Measurements from ENCODE around the gene IL12RB1. TPM values are rescaled to one million over a fixed set of nuclear protein-coding genes. Genes with fewer than 3 reads are reported as not detected.
"Not testable (repeated sequence)": the region's sequence is repeated elsewhere in the genome, so short reads cannot be mapped to it uniquely, and the experiment has no call there.

Gene IL12RB1
- total RNA-seq, 2 experiments from 2014 or later, result 17.2 to 20.0 TPM

DNA sequence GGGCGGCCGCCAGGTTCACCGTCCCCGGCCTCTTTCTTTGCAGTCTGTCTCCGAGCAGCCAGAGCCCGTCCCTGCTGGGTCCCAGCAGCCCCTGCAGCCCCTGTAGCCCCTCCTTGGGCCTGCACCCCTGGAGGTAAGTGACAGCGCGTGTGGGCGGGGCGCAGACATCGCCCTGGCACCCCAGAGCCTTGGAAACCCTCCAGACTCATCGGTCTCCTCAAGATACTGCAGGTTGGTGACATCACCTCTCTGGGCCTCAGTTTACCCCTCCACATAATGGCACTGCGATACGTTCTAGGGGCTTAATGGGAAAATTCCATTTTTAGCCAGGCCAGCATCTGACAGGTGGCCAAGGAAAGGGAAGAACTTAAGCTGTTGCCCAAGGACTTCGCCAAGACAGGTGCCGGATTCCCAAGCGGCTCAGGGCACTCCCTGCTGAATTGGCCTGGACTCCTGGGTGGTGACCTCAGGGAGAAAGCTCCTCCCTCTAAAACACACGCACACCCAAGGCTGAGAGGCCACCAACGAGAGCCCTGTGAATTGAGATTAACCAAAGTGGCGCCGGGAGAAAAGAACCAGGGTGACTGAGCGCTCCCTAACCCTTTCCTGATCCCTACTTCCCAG, 24.0 kb upstream of the IL12RB1 start:
- POLR2A ChIA-PET, result no interaction called here
- Mint-ChIP-seq H3K27ac (no peak overlapping the region), H3K9me3 (ENCODE audit: low read depth) (no peaks in the 10 kb centered on the region), H3K27me3 (no peaks in the 10 kb centered on the region), H3K36me3 (ENCODE audit: low read depth) (no peaks in the 10 kb centered on the region), H3K4me1 (peaks cover 10% of the 10 kb centered on the region), H3K4me3 (peak overlapping the region; percentile 66)
- ATAC-seq (no peak), DNase-seq (no peak)
- CTCF ChIA-PET, result interaction anchor here (0.6 to 1.9 kb wide), 16 partner anchors 8 to 927 kb away, joined by 3 to 6 read pairs (median 3); partner anchors contain the start of gene MAST3
- intact Hi-C loops (cut with DNase I, micrococcal nuclease), result no loop called here

GRCh38 chr19:18109733-18110608, 23.2 kb upstream of the IL12RB1 start:
- Mint-ChIP-seq H3K9me3 (ENCODE audit: low read depth) (no peaks in the 10 kb centered on the region), H3K4me3 (peak overlapping the region; percentile 66), H3K36me3 (ENCODE audit: low read depth) (no peaks in the 10 kb centered on the region), H3K27me3 (no peaks in the 10 kb centered on the region), H3K4me1 (peaks cover 10% of the 10 kb centered on the region), H3K27ac (no peak overlapping the region)
- CTCF ChIA-PET, result interaction anchor here (0.6 to 1.5 kb wide), 12 partner anchors 7 to 664 kb away, joined by 3 to 4 read pairs (median 3); partner anchors contain the start of gene MAST3
- ATAC-seq, result peak; percentile 63
- POLR2A ChIA-PET, result no interaction called here
- intact Hi-C loops (cut with DNase I, micrococcal nuclease), result no loop called here
- DNase-seq, result peak; percentile 63

DNA sequence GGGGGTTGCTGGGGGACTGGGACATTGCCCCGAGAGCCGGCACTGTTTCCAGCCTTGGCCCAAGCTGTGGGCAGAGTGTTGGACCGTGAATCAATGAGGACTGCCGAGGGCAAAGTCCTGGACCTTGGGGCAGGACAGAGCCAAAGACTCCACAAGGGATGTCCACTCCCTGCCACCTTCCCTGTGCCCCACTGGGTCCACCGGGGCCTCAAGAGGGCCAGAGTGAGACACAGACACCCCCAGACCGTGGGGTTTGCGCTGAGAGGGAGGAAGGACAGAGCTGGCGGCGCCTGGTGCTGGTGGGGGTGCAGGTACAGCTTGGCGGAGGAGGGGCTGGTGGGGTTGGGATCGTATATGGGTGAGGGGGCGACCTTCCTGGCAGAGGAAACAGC, 22.6 kb upstream of the IL12RB1 start:
- Mint-ChIP-seq H3K9me3 (ENCODE audit: low read depth) (no peaks in the 10 kb centered on the region), H3K36me3 (ENCODE audit: low read depth) (no peaks in the 10 kb centered on the region), H3K27ac (no peak overlapping the region)

DNA sequence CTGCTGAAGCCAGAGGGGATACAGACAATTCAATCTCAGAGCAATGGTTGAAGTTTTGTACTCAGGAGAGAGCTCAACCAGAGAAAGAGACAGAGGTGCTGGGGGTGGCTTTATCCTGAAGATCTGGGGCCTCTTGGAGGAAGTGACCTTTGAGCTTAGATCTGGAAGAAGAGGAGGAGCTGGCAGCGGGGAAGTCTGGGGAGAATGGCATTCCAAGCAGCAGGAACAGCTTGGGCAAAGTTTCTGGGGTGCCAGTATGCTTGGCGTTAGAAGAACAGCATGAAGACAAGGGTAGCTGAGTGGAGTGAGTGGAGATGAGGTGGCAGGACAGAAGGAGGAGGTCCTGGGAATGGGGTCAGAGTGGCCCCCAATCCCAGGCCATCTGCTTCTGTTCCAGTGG, 22.2 kb upstream of the IL12RB1 start:
- Mint-ChIP-seq H3K9me3 (ENCODE audit: low read depth) (no peaks in the 10 kb centered on the region), H3K4me1 (peaks cover 18% of the 10 kb centered on the region), H3K27me3 (no peaks in the 10 kb centered on the region), H3K36me3 (ENCODE audit: low read depth) (no peaks in the 10 kb centered on the region), H3K4me3 (peak overlapping the region; percentile 47), H3K27ac (no peak overlapping the region)
- ChIA-PET CTCF (interaction anchor here (0.7 to 1.5 kb wide), 3 partner anchors 18 to 222 kb away, joined by 3 to 4 read pairs (median 3); no protein-coding TSS in a partner anchor), POLR2A (interaction anchor here (1.0 kb wide), 1 partner anchor 18 kb away, joined by 4 read pairs; no protein-coding TSS in a partner anchor)
- intact Hi-C loops (cut with DNase I, micrococcal nuclease), result no loop called here
- no peak for DNase-seq
- ATAC-seq, result no peak

More for the DNA sequence above, 22.6 kb upstream of the IL12RB1 start:
- ATAC-seq (no peak), DNase-seq (no peak)
- Mint-ChIP-seq H3K4me1 (peaks cover 16% of the 10 kb centered on the region), H3K4me3 (peak overlapping the region; percentile 47), H3K27me3 (no peaks in the 10 kb centered on the region)
- ChIA-PET POLR2A (interaction anchor here (1.0 kb wide), 1 partner anchor 19 kb away, joined by 4 read pairs; no protein-coding TSS in a partner anchor), CTCF (interaction anchor here (0.7 to 1.5 kb wide), 6 partner anchors 11 to 221 kb away, joined by 3 to 4 read pairs (median 3); partner anchors contain the start of gene MAST3)
- intact Hi-C loops (cut with DNase I, micrococcal nuclease), result no loop called here

GRCh38 chr19:18107235-18107634, 20.5 kb upstream of the IL12RB1 start:
- POLR2A ChIA-PET, result interaction anchor here (0.6 kb wide), 1 partner anchor 88 kb away, joined by 4 read pairs; no protein-coding TSS in a partner anchor
- H3K27ac Mint-ChIP-seq, result no peak overlapping the region
- CTCF ChIA-PET, result no interaction called here
- peaks cover 18% of the 10 kb centered on the region for H3K4me1 Mint-ChIP-seq
- H3K9me3 Mint-ChIP-seq (ENCODE audit: low read depth), result no peaks in the 10 kb centered on the region
- H3K4me3 Mint-ChIP-seq, result no peak overlapping the region
- no peak for ATAC-seq
- intact Hi-C loops (cut with DNase I, micrococcal nuclease), result no loop called here
- no peaks in the 10 kb centered on the region for H3K27me3 Mint-ChIP-seq
- no peaks in the 10 kb centered on the region for H3K36me3 Mint-ChIP-seq (ENCODE audit: low read depth)
- DNase-seq, result no peak

GRCh38 chr19:18105259-18105658, 18.5 kb upstream of the IL12RB1 start:
- H3K27ac Mint-ChIP-seq; H3K4me3 Mint-ChIP-seq; intact Hi-C loops (cut with DNase I, micrococcal nuclease); CTCF ChIA-PET; POLR2A ChIA-PET; H3K27me3 Mint-ChIP-seq; H3K9me3 Mint-ChIP-seq (ENCODE audit: low read depth); ATAC-seq; DNase-seq; H3K36me3 Mint-ChIP-seq (ENCODE audit: low read depth): not testable (repeated sequence)
- H3K4me1 Mint-ChIP-seq, result peaks cover 18% of the 10 kb centered on the region

GRCh38 chr19:18104793-18105131, 18.0 kb upstream of the IL12RB1 start:
- Mint-ChIP-seq H3K9me3 (ENCODE audit: low read depth) (no peaks in the 10 kb centered on the region), H3K4me1 (peaks cover 20% of the 10 kb centered on the region), H3K36me3 (ENCODE audit: low read depth) (no peaks in the 10 kb centered on the region), H3K27me3 (no peaks in the 10 kb centered on the region), H3K4me3 (peak overlapping the region; percentile 65), H3K27ac (peak overlapping the region; percentile 8)
- ChIA-PET POLR2A (no interaction called here), CTCF (no interaction called here)
- ATAC-seq, result no peak
- no peak for DNase-seq
- intact Hi-C loops (cut with DNase I, micrococcal nuclease), result no loop called here

DNA sequence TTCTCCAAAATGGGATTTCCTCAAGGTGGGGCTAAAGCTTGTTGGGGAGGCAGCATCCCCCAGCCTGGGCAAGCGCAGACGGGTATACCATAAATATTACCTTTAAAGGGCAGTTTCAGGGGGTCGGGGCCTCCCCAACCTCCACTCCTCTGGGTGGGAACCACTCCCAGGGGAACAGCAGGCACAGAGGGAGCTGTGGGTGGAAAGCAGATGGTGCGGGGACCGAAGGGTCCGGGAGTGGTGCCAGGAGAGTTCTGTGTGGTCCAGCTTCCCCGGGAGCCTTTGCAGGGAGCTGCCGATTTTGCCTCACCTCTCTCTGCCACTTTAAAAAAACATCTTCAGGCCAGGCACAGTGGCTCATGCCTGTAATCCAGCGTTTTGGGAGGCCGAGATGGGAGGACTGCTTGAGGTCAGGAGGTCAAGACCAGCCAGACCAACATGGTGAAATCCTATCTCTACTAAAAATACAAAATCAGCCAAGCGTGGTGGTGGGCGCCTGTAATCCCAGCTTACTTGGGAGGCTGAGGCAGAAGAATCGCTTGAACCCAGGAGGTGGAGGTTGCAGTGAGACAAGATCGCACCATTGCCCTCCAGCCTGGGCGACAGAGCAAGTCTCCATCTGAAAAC, 16.3 kb upstream of the IL12RB1 start:
- no peaks in the 10 kb centered on the region for H3K36me3 Mint-ChIP-seq (ENCODE audit: low read depth)
- intact Hi-C loops (cut with DNase I, micrococcal nuclease), result no loop called here
- peaks cover 31% of the 10 kb centered on the region for H3K4me1 Mint-ChIP-seq
- POLR2A ChIA-PET, result no interaction called here
- no peaks in the 10 kb centered on the region for H3K9me3 Mint-ChIP-seq (ENCODE audit: low read depth)
- ATAC-seq (no peak), DNase-seq (no peak)
- no peak overlapping the region for H3K27ac Mint-ChIP-seq
- H3K4me3 Mint-ChIP-seq, result no peak overlapping the region
- no peaks in the 10 kb centered on the region for H3K27me3 Mint-ChIP-seq
- CTCF ChIA-PET, result interaction anchor here (1.1 kb wide), 1 partner anchor 8 kb away, joined by 4 read pairs; no protein-coding TSS in a partner anchor

GRCh38 chr19:18101268-18101667, 14.5 kb upstream of the IL12RB1 start:
- Mint-ChIP-seq H3K27me3 (no peaks in the 10 kb centered on the region), H3K27ac (no peak overlapping the region), H3K4me1 (peaks cover 36% of the 10 kb centered on the region), H3K36me3 (ENCODE audit: low read depth) (no peaks in the 10 kb centered on the region), H3K4me3 (no peak overlapping the region), H3K9me3 (ENCODE audit: low read depth) (no peaks in the 10 kb centered on the region)
- ChIA-PET POLR2A (no interaction called here), CTCF (interaction anchor here (0.9 kb wide), 1 partner anchor 10 kb away, joined by 3 read pairs; no protein-coding TSS in a partner anchor)
- intact Hi-C loops (cut with DNase I, micrococcal nuclease), result no loop called here
- no peak for ATAC-seq
- DNase-seq, result no peak

DNA sequence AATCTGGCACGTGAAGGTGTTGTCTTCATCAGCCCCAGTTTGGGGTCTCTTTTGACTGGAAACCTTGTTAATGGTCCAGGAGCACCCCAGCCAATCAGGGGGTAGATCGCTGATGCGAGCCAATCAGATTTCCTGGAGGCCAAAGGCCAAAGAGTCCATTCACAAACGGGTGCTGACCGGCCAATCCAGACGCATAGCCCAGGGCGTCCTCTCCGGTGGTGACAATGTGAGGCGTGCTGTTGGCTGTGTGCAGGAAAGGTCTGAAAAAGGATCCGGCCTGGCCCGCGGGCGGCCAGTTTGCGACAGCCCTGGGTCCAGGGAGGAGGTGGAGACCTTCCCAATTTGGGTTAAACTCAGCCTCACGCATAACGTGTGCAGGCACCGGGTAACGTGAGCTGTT, 14.0 kb upstream of the IL12RB1 start:
- intact Hi-C loops (cut with DNase I, micrococcal nuclease), result no loop called here
- no peaks in the 10 kb centered on the region for H3K27me3 Mint-ChIP-seq
- POLR2A ChIA-PET, result no interaction called here
- no peak for ATAC-seq
- peaks cover 36% of the 10 kb centered on the region for H3K4me1 Mint-ChIP-seq
- no peak overlapping the region for H3K4me3 Mint-ChIP-seq
- no peaks in the 10 kb centered on the region for H3K9me3 Mint-ChIP-seq (ENCODE audit: low read depth)
- CTCF ChIA-PET, result interaction anchor here (0.9 kb wide), 1 partner anchor 11 kb away, joined by 3 read pairs; no protein-coding TSS in a partner anchor
- no peak for DNase-seq
- H3K36me3 Mint-ChIP-seq (ENCODE audit: low read depth), result no peaks in the 10 kb centered on the region
- no peak overlapping the region for H3K27ac Mint-ChIP-seq

DNA sequence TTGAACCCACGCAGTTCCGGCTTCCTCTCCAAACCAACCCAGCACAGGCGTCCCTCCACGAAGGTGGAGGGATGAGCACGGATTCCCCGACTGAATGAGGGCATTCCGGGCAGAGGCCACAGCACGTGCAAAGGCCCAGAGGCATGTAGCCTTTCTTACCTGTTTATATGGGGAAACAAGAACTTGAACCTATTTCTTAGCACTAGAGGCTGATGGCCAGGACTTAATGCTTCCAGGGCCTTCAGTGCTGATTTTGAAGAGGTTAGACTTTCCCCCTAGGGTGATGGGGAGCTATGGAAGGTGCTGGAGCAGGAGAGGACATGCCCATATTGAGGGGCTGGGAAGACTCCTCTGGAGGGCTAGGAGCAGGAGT, 12.9 kb upstream of the IL12RB1 start:
- POLR2A ChIA-PET, result no interaction called here

More for the DNA sequence above, 12.9 kb upstream of the IL12RB1 start:
- H3K4me3 Mint-ChIP-seq, result peak overlapping the region; percentile 81
- peaks cover 32% of the 10 kb centered on the region for H3K4me1 Mint-ChIP-seq
- H3K36me3 Mint-ChIP-seq (ENCODE audit: low read depth), result no peaks in the 10 kb centered on the region
- intact Hi-C loops (cut with DNase I, micrococcal nuclease), result no loop called here
- DNase-seq (peak; percentile 28), ATAC-seq (no peak)
- no peaks in the 10 kb centered on the region for H3K27me3 Mint-ChIP-seq
- H3K9me3 Mint-ChIP-seq (ENCODE audit: low read depth), result no peaks in the 10 kb centered on the region
- CTCF ChIA-PET, result interaction anchor here (0.7 kb wide), 1 partner anchor 240 kb away, joined by 5 read pairs; the partner anchor contains the start of gene RPL18A
- H3K27ac Mint-ChIP-seq, result no peak overlapping the region
